Activated CD4-positive, alpha-beta T cell treated with anti-CD3 and anti-CD28 coated beads, Interleukin-2, amount 10 ng/mL, durations not matched to agents 7 days and 5 days (primary cell): ENCODE results near the gene SLC6A3. TPM values are rescaled to one million over a fixed set of nuclear protein-coding genes. Genes with fewer than 3 reads are reported as not detected.
"Not testable (repeated sequence)": the region's sequence is repeated elsewhere in the genome, so short reads cannot be mapped to it uniquely, and the experiment has no call there.

Experiments used
- CTCF ChIA-PET: fragments of 350-600 bp; sonication (Branson Sonifier 250); formaldehyde crosslinking; loops from one replicate; lab custom pipeline; 2021; ENCODE audit warnings: antibody characterized with exemption; lab: Charles Lee
- POLR2A ChIA-PET: fragments of 350-600 bp; sonication (Branson Sonifier 250); formaldehyde crosslinking; loops from one replicate; lab custom pipeline; 2021; ENCODE audit warnings: antibody characterized with exemption; lab: Charles Lee
- DNase-seq: peaks from one replicate; pipeline ENCODE4 v3.0.0-alpha.2; 2020
- H3K27ac Mint-ChIP-seq: one replicate; pipeline ENCODE4 v1.8.0; 2021; ENCODE audit warnings: mild to moderate bottlenecking, moderate library complexity, mixed read lengths
- H3K27me3 Mint-ChIP-seq: one replicate; pipeline ENCODE4 v1.8.0; 2021; ENCODE audit warnings: mixed read lengths
- H3K36me3 Mint-ChIP-seq: one replicate; pipeline ENCODE4 v1.8.0; 2021; ENCODE audit warnings: low read depth, mixed read lengths
- H3K4me1 Mint-ChIP-seq: one replicate; pipeline ENCODE4 v1.8.0; 2021; ENCODE audit warnings: mixed read lengths
- H3K4me3 Mint-ChIP-seq: one replicate; pipeline ENCODE4 v1.8.0; 2021; ENCODE audit warnings: mild to moderate bottlenecking, moderate library complexity, mixed read lengths
- H3K9me3 Mint-ChIP-seq: one replicate; pipeline ENCODE4 v1.8.0; 2021; ENCODE audit warnings: mixed read lengths
- total RNA-seq, 2 experiments: library from RNA; stranded (reverse); gene quantifications; one replicate each; pipeline ENCODE4 v1.2.3, GENCODE V29; 2021

SLC6A3 gene
- total RNA-seq, 2 experiments from 2014 or later = 0.08 TPM; not detected in 1

DNA sequence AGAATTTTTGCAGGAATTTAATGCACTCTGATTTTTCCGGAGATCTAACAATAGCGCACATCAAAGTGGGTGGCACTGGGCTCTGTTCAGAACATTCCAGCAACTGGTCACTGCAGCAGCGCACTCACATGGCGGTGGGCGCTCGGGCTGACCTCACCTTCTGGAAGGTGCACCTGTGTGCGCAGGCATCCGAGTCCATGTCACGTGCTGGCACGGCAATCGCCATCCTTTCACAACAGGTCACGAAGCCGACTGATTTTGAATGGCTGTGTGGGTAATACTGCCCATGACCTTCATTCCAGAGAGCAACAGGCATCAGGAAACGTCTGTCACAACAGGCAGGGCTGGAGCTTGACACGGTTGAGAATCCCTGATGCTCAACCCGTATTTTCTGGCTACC is 81.7 kb downstream of the SLC6A3 start:
- ChIA-PET POLR2A (no interaction called here), CTCF (interaction anchor here (1.1 kb wide), 1 partner anchor 17 kb away, joined by 3 read pairs; no protein-coding TSS in a partner anchor)
- no peak for DNase-seq
- H3K36me3 Mint-ChIP-seq = no peaks in the 10 kb centered on the region
- no peak overlapping the region for H3K4me3 Mint-ChIP-seq
- H3K27me3 Mint-ChIP-seq = peaks cover 12% of the 10 kb centered on the region
- H3K4me1 Mint-ChIP-seq = no peaks in the 10 kb centered on the region
- H3K9me3 Mint-ChIP-seq = no peaks in the 10 kb centered on the region
- no peak overlapping the region for H3K27ac Mint-ChIP-seq

GRCh38 chr5:1363160-1363559 is 82.1 kb downstream of the SLC6A3 start:
- Mint-ChIP-seq H3K4me1 (no peaks in the 10 kb centered on the region), H3K36me3 (no peaks in the 10 kb centered on the region), H3K27me3 (peaks cover 12% of the 10 kb centered on the region), H3K27ac (no peak overlapping the region), H3K4me3 (no peak overlapping the region), H3K9me3 (no peaks in the 10 kb centered on the region)
- no peak for DNase-seq
- CTCF ChIA-PET = interaction anchor here (1.1 kb wide), 1 partner anchor 17 kb away, joined by 3 read pairs; no protein-coding TSS in a partner anchor
- POLR2A ChIA-PET = no interaction called here

- DNase-seq = no peak
- Mint-ChIP-seq H3K4me1 (no peaks in the 10 kb centered on the region), H3K36me3 (no peaks in the 10 kb centered on the region), H3K27me3 (peaks cover 12% of the 10 kb centered on the region), H3K9me3 (no peaks in the 10 kb centered on the region), H3K27ac (no peak overlapping the region), H3K4me3 (no peak overlapping the region)
- ChIA-PET CTCF (interaction anchor here (1.1 kb wide), 1 partner anchor 18 kb away, joined by 3 read pairs; no protein-coding TSS in a partner anchor), POLR2A (no interaction called here)
These were observed 82.8 kb downstream of the SLC6A3 start for GRCh38 chr5:1362242-1363015.

DNA sequence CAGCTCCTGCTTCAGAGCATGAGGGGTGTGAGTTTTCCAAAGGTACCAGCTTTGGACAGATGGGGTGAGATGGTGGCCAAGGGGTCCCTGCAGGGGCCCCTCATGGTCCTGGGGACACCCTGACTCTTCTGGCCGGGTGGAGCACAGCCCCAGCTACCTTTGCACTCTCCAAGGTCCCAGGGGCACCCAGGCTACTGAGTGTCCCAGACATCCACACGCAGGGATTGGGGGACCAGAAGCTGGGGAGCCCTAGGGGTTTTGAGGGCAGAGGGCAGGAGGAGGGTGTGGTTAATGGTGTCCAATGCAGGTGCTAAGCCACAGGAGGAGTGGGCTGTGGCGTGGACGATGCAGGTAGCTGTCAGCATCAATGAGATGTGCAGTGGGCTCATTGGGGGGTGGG is 84.4 kb downstream of the SLC6A3 start:
- H3K27ac Mint-ChIP-seq = no peak overlapping the region
- POLR2A ChIA-PET = no interaction called here
- no peak overlapping the region for H3K4me3 Mint-ChIP-seq
- no peaks in the 10 kb centered on the region for H3K9me3 Mint-ChIP-seq
- H3K27me3 Mint-ChIP-seq = peaks cover 12% of the 10 kb centered on the region
- H3K36me3 Mint-ChIP-seq = no peaks in the 10 kb centered on the region
- CTCF ChIA-PET = interaction anchor here (1.8 kb wide), 1 partner anchor 20 kb away, joined by 8 read pairs; no protein-coding TSS in a partner anchor
- no peak for DNase-seq
- H3K4me1 Mint-ChIP-seq = no peaks in the 10 kb centered on the region

DNA sequence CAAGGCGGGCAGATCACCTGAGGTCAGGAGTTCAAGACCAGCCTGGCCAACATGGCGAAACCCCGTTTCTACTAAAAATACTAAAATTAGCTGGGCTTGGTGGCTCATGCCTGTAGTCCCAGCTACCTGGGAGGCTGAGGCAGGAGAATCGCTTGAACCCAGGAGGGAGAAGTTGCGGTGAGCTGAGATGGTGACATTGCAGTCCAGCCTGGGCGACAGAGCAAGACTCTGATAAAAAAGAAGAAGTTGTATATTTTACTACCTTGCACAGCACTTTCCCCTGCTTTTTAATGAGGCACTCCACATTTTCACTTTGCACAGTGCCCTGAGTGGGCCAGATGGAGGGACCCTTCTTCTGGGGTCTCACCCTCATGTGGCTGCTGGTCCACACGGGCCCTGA is 84.9 kb downstream of the SLC6A3 start:
- H3K27ac Mint-ChIP-seq, H3K9me3 Mint-ChIP-seq, H3K36me3 Mint-ChIP-seq, DNase-seq, POLR2A ChIA-PET, H3K27me3 Mint-ChIP-seq, H3K4me1 Mint-ChIP-seq, H3K4me3 Mint-ChIP-seq: not testable (repeated sequence)
- CTCF ChIA-PET = interaction anchor here (1.8 kb wide), 1 partner anchor 20 kb away, joined by 8 read pairs; no protein-coding TSS in a partner anchor

DNA sequence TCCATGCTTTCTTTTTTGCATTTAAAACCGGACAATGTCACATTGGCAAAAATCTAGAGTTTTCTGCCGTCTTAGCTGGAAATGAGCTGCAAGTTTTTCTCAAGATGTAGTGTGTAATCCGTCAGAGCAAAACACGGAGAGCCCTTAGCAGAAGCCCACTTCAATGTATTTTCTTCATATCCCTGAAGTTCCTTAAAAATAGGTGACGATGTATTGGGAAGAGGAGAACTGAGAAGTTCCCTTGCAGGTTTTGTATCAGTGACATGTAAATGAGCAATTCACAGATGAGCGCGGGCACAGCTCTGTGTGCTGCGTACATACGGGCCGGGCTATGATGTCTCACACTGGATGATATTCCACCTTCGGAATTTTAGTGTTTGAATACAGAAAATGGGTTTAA is 85.5 kb downstream of the SLC6A3 start:
- peaks cover 12% of the 10 kb centered on the region for H3K27me3 Mint-ChIP-seq
- no peaks in the 10 kb centered on the region for H3K36me3 Mint-ChIP-seq
- CTCF ChIA-PET = interaction anchor here (1.5 kb wide), 1 partner anchor 20 kb away, joined by 3 read pairs; no protein-coding TSS in a partner anchor
- no peak for DNase-seq
- POLR2A ChIA-PET = no interaction called here
- H3K4me1 Mint-ChIP-seq = no peaks in the 10 kb centered on the region
- H3K4me3 Mint-ChIP-seq = no peak overlapping the region
- H3K27ac Mint-ChIP-seq = no peak overlapping the region
- no peaks in the 10 kb centered on the region for H3K9me3 Mint-ChIP-seq

DNA sequence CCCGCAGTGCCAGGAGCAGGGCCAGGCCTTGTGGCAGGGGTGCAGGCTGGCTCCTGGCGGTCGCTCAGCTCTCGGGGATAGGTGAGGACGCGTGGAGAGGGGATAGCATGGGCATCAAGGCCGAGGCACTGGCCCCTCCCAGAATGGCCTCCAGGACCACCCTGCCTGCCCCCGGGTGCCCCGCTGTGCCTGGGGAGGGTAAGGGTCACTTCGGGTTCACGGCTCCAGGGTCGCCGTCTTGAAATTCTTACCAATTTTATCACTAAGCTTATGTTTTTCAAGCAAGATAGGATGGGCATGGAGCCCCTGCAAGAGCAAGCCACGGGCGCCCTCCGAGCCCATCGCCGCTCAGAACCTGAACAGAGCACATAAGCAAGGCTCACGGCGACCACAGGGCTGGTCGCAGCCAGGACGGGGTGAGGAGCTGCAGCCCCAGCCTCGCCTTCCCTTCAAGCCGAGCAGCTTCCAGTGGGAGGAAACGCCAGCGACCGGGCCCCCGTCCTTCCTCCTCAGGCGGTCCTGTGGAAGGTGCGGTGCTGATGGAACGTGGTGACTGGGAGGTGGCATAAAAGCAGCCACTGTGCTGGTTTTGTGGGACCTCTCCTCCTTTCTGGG is 86.1 kb downstream of the SLC6A3 start:
- POLR2A ChIA-PET = no interaction called here
- Mint-ChIP-seq H3K4me3 (no peak overlapping the region), H3K4me1 (no peaks in the 10 kb centered on the region), H3K27ac (no peak overlapping the region), H3K36me3 (no peaks in the 10 kb centered on the region), H3K9me3 (no peaks in the 10 kb centered on the region), H3K27me3 (peaks cover 17% of the 10 kb centered on the region)
- no peak for DNase-seq
- CTCF ChIA-PET = interaction anchor here (1.5 kb wide), 1 partner anchor 21 kb away, joined by 3 read pairs; no protein-coding TSS in a partner anchor

GRCh38 chr5:1358726-1359025 is 86.6 kb downstream of the SLC6A3 start:
- ChIA-PET POLR2A (no interaction called here), CTCF (interaction anchor here (1.5 kb wide), 1 partner anchor 21 kb away, joined by 3 read pairs; no protein-coding TSS in a partner anchor)
- H3K4me3 Mint-ChIP-seq = no peak overlapping the region
- H3K9me3 Mint-ChIP-seq = no peaks in the 10 kb centered on the region
- no peaks in the 10 kb centered on the region for H3K4me1 Mint-ChIP-seq
- H3K27me3 Mint-ChIP-seq = peaks cover 16% of the 10 kb centered on the region
- no peaks in the 10 kb centered on the region for H3K36me3 Mint-ChIP-seq
- DNase-seq = no peak
- H3K27ac Mint-ChIP-seq = no peak overlapping the region

DNA sequence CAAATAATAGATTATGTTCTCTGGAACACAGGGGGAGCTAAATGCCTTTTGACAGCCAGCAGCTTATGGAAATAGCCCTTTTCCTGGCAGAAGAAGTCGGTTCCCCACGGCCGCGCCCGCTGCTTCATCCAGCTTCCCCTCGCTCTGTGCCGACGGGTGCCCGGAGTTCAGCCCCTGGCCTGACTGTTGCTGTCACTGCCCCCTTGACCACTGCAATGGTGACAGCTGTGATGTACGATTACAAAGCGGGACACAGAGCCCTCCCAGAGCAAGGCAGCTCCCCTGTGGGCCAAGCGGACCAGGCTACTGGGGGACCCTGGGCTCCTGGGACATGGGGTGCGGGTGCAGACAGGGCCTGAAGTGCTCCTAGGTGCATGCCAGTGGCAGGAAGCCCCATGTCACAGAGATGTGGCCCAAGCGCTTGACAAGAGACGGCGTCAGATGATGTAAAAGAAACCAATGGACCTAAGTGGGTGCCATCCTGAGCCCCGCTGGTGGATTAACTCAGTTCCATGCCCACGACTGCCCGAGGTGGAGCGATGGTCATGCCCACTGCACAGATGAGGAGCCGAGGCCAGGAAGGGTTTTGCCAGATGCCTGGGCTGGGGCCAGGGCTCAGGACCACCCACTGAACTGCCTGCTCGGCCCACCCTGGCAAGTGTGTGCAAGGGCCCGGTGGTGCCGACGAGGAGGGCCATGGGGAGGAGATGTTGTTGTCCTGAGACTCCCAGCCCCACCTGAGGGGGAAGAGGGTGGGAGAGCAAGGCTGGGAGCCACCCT is 87.1 kb downstream of the SLC6A3 start:
- ChIA-PET POLR2A (no interaction called here), CTCF (no interaction called here)
- no peak overlapping the region for H3K4me3 Mint-ChIP-seq
- DNase-seq = no peak
- no peaks in the 10 kb centered on the region for H3K9me3 Mint-ChIP-seq
- H3K36me3 Mint-ChIP-seq = no peaks in the 10 kb centered on the region
- H3K27me3 Mint-ChIP-seq = peaks cover 12% of the 10 kb centered on the region
- H3K27ac Mint-ChIP-seq = no peak overlapping the region
- H3K4me1 Mint-ChIP-seq = no peaks in the 10 kb centered on the region

GRCh38 chr5:1356873-1357787 is 88.1 kb downstream of the SLC6A3 start:
- no peaks in the 10 kb centered on the region for H3K36me3 Mint-ChIP-seq
- H3K4me3 Mint-ChIP-seq = no peak overlapping the region
- no peak overlapping the region for H3K27ac Mint-ChIP-seq
- ChIA-PET CTCF (no interaction called here), POLR2A (no interaction called here)
- DNase-seq = no peak
- no peaks in the 10 kb centered on the region for H3K4me1 Mint-ChIP-seq
- H3K27me3 Mint-ChIP-seq = peaks cover 8% of the 10 kb centered on the region
- H3K9me3 Mint-ChIP-seq = no peaks in the 10 kb centered on the region

DNA sequence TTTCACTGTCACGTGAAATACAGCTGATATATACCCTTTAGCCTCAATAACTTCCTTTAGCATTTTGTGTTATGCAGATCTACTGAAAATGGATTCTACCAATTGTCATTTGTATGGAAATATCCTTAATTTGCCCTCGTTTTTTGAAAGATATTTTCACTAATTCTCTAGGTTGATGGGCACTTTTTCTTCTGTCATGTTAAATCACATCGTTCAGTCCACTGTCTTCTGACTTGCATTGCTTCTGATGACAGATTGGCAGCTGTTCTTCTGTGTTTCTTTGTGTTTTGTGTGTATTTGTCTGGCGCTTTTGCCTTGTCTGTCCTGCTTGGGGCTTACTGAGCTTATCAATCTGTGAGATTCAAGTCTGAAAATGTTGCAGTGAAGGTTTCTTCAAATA is 90.7 kb downstream of the SLC6A3 start:
- POLR2A ChIA-PET = no interaction called here
- H3K36me3 Mint-ChIP-seq = no peaks in the 10 kb centered on the region

More for the DNA sequence above, 90.7 kb downstream of the SLC6A3 start:
- DNase-seq = no peak
- Mint-ChIP-seq H3K27ac (no peak overlapping the region), H3K4me3 (no peak overlapping the region), H3K9me3 (no peaks in the 10 kb centered on the region), H3K27me3 (peaks cover 9% of the 10 kb centered on the region), H3K4me1 (no peaks in the 10 kb centered on the region)
- CTCF ChIA-PET = no interaction called here
